NCI-H524 treated with DMSO at 0.1 percent for 48 hours (cell line): ENCODE results near the gene RIC8A.
"Not testable (repeated sequence)": the region's sequence is repeated elsewhere in the genome, so short reads cannot be mapped to it uniquely, and the experiment has no call there.

Source experiments
- DNase-seq: peaks from one replicate; lab custom pipeline; 2025; lab: John Stamatoyannopoulos, UW

Gene RIC8A

GRCh38 chr11:220641-221215 is 13.2 kb downstream of the RIC8A start:
- not testable (repeated sequence) for DNase-seq

DNA sequence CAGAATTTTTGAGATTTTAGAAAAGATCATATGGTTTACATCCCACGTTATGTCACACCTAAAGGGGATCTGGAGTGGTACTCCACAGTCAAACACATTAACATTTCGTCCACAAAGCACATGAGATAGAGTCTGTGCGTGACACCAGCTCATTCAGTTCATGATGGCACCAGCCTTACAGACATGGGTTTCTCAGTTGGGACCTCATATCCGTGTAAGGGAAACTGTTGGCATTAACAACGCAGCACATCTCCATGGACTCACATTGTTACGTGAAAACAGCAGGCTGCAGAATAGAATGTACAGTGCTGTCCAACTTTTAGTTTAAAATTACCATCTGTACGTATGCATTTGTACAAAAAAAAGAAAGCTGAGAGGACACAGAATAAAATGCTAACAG is 14.0 kb downstream of the RIC8A start:
- DNase-seq = no peak

GRCh38 chr11:221998-222789 is 14.7 kb downstream of the RIC8A start:
- no peak for DNase-seq

- DNase-seq = no peak
Measured at GRCh38 chr11:223026-223789, 15.7 kb downstream of the RIC8A start.

DNA sequence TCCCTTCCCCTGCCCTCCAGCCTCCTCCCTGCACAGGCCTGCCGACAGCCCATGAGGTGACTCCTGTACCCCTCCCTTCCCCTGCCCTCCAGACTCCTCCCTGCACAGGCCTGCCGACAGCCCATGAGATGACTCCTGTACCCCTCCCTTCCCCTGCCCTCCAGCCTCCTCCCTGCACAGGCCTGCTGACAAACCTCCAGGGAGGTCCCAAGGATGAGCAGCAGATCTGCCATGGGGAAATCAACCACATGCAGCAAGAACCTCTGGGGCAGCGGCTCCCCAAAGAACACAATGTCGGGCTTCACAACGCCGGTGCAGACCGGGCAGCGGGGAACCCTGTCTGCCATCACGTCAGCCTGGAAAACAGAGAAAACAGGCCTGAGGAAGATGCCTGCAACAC is 16.4 kb downstream of the RIC8A start:
- no peak for DNase-seq

DNA sequence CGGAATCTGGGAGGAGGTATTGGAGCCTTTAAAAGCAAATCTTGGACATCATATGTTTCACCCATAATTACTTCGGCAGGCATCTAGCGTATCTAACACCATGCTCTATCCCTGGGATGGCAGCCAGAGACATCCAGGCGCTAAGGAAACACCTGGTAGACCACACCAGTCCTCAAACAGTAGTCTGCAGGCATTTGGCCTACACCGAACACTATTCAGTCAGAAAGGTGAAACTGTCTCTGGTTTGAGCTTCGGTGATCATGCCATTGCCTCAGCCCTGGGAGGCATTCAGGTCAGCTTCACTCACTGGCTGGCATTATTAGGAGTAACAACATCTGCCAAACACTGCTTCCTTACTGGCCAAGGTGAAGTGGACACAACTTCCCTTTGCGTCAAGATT is 16.9 kb downstream of the RIC8A start:
- no peak for DNase-seq

DNA sequence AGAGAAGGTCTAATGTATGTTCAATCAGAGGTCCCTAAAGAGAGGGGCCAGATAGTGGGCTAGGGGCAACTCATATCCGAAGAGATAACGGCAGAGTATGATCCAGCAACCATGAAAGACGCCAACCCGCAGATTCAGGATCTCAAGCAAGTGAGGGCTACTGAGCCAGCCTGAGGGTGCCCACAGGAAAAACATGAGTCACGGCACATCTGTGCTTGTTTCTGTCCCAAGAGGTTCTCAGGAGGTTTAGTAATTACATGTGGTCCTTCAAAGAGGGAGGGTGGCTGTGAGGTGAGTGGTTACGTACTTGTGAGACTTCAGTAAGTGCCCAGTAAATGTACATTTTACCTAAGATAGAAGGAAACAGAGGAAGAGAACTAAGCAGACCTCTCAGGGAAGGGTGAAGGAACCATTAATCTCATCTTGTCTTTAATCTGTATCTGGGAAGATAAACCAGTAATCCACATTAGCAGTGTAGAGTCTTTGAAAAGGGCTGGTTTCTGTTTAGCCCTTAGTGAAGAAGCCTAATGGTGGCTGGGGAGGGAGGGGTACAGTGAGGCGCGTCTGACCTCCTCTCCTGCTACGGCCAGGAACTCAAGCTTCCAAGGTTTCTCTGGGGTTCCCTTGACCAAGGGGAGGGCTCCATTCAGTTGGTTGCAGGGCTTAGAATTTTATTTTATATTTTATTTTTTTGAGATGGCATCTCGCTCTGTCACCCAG is 18.4 kb downstream of the RIC8A start:
- DNase-seq = no peak

GRCh38 chr11:227824-228379 is 20.4 kb downstream of the RIC8A start:
- no peak for DNase-seq

DNA sequence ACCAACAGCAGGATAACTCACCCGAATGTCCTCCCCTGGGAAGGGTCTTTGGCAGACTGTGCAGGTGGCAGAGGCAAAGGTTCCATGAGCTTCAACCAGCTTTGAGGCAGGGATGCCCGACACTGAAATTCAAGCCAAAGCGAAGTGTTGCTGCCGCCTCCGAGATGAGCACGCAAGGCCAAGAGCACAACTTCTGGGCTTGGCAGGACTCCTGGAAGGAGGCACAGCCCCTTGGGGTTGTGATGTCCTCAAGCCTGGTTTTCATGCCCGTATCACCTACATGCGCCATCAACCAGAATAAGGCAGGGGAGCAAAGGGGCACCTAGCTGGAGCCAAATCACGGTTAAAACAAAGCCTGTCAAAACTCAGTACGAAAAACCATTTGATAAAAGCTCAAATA is 22.9 kb downstream of the RIC8A start:
- no peak for DNase-seq

- DNase-seq = no peak
Measured at GRCh38 chr11:232783-233565, 25.5 kb downstream of the RIC8A start.

GRCh38 chr11:235180-235579 is 27.7 kb downstream of the RIC8A start:
- DNase-seq = no peak

GRCh38 chr11:235609-235996 is 28.1 kb downstream of the RIC8A start:
- no peak for DNase-seq

DNA sequence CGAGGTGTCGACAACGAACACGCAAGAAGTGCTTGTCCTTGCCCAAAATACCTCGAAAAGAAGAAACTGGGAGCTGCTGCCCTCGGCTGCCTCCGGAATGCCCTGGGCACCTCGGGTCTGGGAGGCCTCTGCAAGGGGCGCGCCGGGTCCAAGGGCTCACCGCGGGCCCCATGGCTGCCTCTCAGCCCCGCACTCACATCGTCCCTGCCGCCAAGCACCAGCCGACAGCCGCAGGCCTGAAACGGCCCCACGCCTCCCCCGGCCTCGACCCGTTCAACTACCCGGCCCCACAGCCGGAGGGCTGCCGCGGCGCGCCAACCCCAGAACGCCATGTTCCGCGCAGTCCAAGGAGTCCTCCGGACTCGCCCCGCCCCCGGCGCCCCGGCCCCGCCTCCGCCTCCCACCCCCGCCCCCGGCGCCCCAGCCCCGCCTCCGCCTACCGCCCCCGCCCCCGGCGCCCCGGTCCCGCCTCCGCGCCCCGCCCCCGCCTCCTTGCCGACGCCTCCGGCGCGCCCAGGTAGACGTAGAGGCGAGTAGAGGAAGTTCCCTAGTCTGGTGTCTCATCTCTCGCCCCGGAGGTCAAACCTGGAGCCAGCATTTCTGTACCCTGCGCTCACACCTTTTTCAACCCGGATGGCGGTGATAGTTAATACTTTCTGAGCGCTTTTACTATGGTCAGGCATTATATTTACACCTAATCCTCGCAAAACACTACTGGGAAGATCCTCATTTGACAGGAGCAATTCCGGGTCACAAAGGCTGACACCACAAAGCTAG is 28.7 kb downstream of the RIC8A start, which contains the start of gene SIRT3:
TSS of gene SIRT3 (minus strand) at position 346 of the 777 bp plus-strand sequence. CDS start at position 332, 14 bp downstream.
- DNase-seq = peak; percentile 1

DNA sequence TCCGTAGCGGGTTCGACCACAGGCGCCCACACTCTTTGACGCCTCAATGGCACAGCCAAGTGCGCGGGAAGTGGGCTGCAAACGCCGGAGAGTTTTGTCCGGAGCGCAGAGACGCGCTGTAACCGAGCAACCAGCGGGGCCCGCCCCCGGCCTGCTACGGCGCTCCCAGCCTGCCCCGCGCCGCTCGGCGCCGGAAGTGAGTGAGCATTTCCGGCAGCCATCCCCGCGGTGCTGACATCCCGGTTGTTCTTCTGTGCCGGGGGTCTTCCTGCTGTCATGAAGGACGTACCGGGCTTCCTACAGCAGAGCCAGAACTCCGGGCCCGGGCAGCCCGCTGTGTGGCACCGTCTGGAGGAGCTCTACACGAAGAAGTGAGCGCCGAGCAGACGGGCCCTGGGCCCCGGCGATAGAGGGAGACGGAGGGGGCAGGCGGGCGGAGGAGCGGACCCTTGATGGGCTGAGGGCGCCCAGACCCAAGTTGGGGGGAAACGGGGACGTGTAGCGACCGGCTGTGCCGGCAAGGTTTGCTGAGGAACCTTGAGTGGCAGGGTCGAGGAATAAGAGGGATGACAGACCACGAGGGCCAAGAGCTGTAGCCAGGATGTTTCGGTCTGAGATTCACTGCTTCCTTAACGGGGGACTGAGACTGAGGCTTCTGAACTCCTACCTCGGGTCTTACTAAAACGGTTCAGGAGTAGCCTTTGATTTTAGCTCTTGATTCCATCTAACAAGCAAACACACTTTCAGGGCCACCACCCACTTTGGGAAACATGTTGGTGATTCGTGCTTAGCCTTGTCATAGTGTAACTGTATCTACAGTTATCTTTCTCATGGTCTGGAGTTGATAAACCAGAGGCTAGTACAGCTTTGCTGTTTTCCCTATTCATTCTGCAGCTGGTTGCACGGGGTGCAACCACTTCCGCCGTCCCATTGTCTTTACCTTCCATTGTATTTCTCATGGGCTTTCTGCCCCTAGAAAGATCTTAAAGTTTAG is 29.6 kb downstream of the RIC8A start, which contains the start of gene PSMD13:
TSS of gene PSMD13 (plus strand) at position 203 of the 994 bp plus-strand sequence. CDS start at position 277, 74 bp downstream.
- peak; percentile 11 for DNase-seq

- DNase-seq = not testable (repeated sequence)
Measured at GRCh38 chr11:238346-238745, 30.8 kb downstream of the RIC8A start.

DNA sequence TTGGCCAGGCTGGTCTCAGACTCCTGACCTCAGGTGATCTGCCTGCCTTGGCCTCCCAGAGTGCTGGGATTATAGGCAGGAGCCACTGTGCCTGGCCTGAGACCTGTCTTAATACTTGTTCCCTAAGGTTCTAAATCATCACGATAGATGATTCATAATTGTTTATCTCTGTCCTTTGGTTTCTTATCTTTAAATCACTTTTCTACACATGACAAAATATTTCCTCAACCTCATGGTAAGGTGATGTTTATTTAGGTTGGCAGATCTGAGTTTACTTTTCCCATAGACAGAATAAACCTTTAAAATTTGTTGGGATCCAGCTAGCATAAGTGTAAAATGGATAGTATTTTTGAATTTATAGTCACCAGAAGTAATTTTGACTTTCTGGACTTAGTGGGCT is 32.8 kb downstream of the RIC8A start:
- DNase-seq = no peak

DNA sequence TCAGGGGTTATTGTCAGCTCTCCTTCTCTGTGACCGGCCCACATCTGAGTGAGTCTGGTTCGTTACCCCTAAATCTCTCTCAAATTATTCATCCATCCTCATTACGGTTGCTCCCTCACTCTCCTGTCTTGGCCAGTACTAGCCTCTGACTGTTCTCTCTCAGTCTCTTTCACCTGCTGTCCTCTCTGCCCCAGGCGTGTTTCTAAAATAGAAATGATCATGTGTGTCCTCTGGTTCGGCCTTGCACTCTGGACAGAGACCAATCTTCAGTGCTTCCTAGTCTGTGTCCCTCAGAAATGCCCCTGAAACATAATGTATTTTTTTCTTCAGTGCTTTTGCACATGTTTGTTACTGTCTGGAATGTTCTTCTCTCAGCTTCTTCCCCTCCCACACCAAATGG is 34.1 kb downstream of the RIC8A start:
- DNase-seq = no peak

GRCh38 chr11:244376-244775 is 36.9 kb downstream of the RIC8A start:
- DNase-seq = no peak

- no peak for DNase-seq
Measured at GRCh38 chr11:249062-249461, 41.6 kb downstream of the RIC8A start.
